Mesenchymal stem cell (in vitro differentiated cells and primary cell): ENCODE data around the gene EMP2.

ENCODE experiments used
- DNase-seq: peaks from one replicate; pipeline ENCODE4 v3.0.0-alpha.2; 2013
- H2AFZ ChIP-seq: one replicate; pipeline ENCODE4 v1.6.1; 2013; ENCODE audit warnings: low read depth, mild to moderate bottlenecking, control low read depth, inconsistent platforms, low read length, moderate library complexity
- H2AK5ac ChIP-seq: 2 replicates; pipeline ENCODE4 v1.6.1; 2013; ENCODE audit warnings: low read length, moderate library complexity, mild to moderate bottlenecking, inconsistent platforms; ENCODE audit not compliant: severe bottlenecking
- H2BK120ac ChIP-seq: one replicate; pipeline ENCODE4 v1.6.1; 2013; ENCODE audit warnings: low read depth, mild to moderate bottlenecking, inconsistent platforms, low read length, moderate library complexity
- H2BK12ac ChIP-seq, 2 experiments: one replicate each; pipeline ENCODE4 v1.6.1; 2013; ENCODE audit warnings: inconsistent platforms in 2 of 2, low read length in 2 of 2, mild to moderate bottlenecking in 2 of 2, moderate library complexity in 2 of 2, control low read depth in 1 of 2
- H2BK15ac ChIP-seq: one replicate; pipeline ENCODE4 v1.6.1; 2013; ENCODE audit warnings: mild to moderate bottlenecking, low read depth, inconsistent platforms; ENCODE audit not compliant: poor library complexity, severe bottlenecking
- H2BK5ac ChIP-seq: 2 replicates; pipeline ENCODE4 v1.6.1; 2013; ENCODE audit warnings: low read depth, mild to moderate bottlenecking, low read length, control low read depth, inconsistent platforms; ENCODE audit not compliant: poor library complexity, severe bottlenecking
- H3K14ac ChIP-seq, 2 experiments: one replicate each; pipeline ENCODE4 v1.6.1; 2013; ENCODE audit warnings: inconsistent platforms in 2 of 2, low read length in 2 of 2, control low read depth in 1 of 2, mild to moderate bottlenecking in 1 of 2, moderate library complexity in 1 of 2
- H3K18ac ChIP-seq, 2 experiments: one replicate each; pipeline ENCODE4 v1.6.1; 2013; ENCODE audit warnings: inconsistent platforms in 2 of 2, low read length in 2 of 2, control low read depth in 1 of 2, low read depth in 1 of 2, mild to moderate bottlenecking in 1 of 2
- H3K23ac ChIP-seq, 2 experiments: one replicate each; pipeline ENCODE4 v1.6.1; 2013; ENCODE audit warnings: inconsistent platforms in 2 of 2, low read length in 2 of 2, mild to moderate bottlenecking in 2 of 2, moderate library complexity in 2 of 2, control low read depth in 1 of 2
- H3K27ac ChIP-seq: 2 replicates; pipeline ENCODE4 v1.5.1; 2013; ENCODE audit warnings: mild to moderate bottlenecking, moderate library complexity, low read length, control low read depth, inconsistent platforms; ENCODE audit not compliant: poor library complexity, severe bottlenecking
- H3K27me3 ChIP-seq, 2 experiments: 2 replicates each; pipeline versions ENCODE4 v1.6.1 to v1.7.0; 2013; ENCODE audit warnings: low read length in 2 of 2, mild to moderate bottlenecking in 2 of 2, moderate library complexity in 2 of 2, control low read depth in 1 of 2, inconsistent platforms in 1 of 2; ENCODE audit not compliant: control insufficient read depth in 1 of 2, insufficient read depth in 1 of 2
- H3K36me3 ChIP-seq, 2 experiments: 2 replicates each; pipeline versions ENCODE4 v1.6.1 to v1.7.0; 2013; ENCODE audit warnings: low read length in 2 of 2, control low read depth in 1 of 2, inconsistent platforms in 1 of 2, low read depth in 1 of 2, mild to moderate bottlenecking in 1 of 2; ENCODE audit not compliant: insufficient read depth in 2 of 2, control insufficient read depth in 1 of 2
- H3K4ac ChIP-seq, 2 experiments: one replicate each; pipeline ENCODE4 v1.6.1; 2013; ENCODE audit warnings: inconsistent platforms in 2 of 2, low read length in 2 of 2, mild to moderate bottlenecking in 2 of 2, moderate library complexity in 2 of 2, control low read depth in 1 of 2, low read depth in 1 of 2
- H3K4me1 ChIP-seq: 2 replicates; pipeline ENCODE4 v1.6.1; 2013; ENCODE audit warnings: low read depth, low read length, control low read depth; ENCODE audit not compliant: control insufficient read depth, insufficient read depth
- H3K4me2 ChIP-seq: 2 replicates; pipeline ENCODE4 v1.6.1; 2013; ENCODE audit warnings: low read length, mild to moderate bottlenecking, inconsistent platforms; ENCODE audit not compliant: poor library complexity, severe bottlenecking
- H3K4me3 ChIP-seq, 2 experiments: 2 replicates each; pipeline versions ENCODE4 v1.5.1 to v1.7.0; 2013; ENCODE audit warnings: low read length in 2 of 2, mild to moderate bottlenecking in 2 of 2, control low read depth in 1 of 2, low read depth in 1 of 2; ENCODE audit not compliant: insufficient read depth in 1 of 2
- H3K79me1 ChIP-seq: replicated peaks from 2 replicates; pipeline ENCODE4 v1.6.1; 2013; ENCODE audit warnings: mild to moderate bottlenecking, control low read depth, low read length, inconsistent platforms; ENCODE audit not compliant: poor library complexity, severe bottlenecking
- H3K9ac ChIP-seq: 2 replicates; pipeline ENCODE4 v1.7.0; 2013; ENCODE audit warnings: mild to moderate bottlenecking, low read length, moderate library complexity
- H3K9me3 ChIP-seq: 2 replicates; pipeline ENCODE4 v1.7.0; 2013; ENCODE audit warnings: mild to moderate bottlenecking, low read length; ENCODE audit not compliant: control insufficient read depth
- H4K8ac ChIP-seq: one replicate; pipeline ENCODE4 v1.6.1; 2013; ENCODE audit warnings: inconsistent platforms, mild to moderate bottlenecking, low read length, moderate library complexity
- H4K91ac ChIP-seq: one replicate; pipeline ENCODE4 v1.6.1; 2013; ENCODE audit warnings: mild to moderate bottlenecking, low read length, inconsistent platforms
- WGBS: methylation state at CpG from one replicate; pipeline ENCODE4 v1.1.7; 2013; ENCODE audit warnings: mixed read lengths; 5-methylcytosine and 5-hydroxymethylcytosine counted together

The EMP2 gene

DNA sequence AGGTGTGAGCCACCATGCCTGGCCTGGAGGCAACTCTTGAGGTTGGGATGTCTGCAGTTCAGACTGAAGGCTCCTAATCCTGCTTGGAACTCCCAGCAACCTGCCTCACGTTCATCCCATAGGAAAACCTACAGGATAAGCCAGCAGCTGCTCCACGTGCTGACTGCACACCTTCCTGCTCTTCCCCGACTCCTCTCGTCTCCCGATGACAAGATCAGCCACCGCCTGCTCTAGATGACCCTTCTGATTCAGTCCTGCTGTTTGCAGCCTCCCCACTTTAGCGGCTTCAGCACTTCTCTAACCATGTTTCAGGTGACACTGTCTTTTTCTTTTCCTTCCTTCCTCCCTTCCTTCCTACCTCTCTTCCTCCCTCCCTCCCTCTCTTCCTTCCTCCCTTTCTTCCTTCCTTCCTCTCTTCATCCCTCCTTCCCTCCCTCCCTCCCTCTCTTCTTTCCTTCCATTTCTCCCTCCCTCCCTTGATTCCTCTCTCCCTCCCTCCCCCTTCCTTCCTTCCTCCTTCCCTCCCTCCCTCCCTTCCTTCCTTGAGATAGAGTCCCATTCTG is 61.8 kb downstream of the EMP2 start:
- no peak overlapping the region for H3K18ac ChIP-seq
- H3K14ac ChIP-seq = no peak overlapping the region
- no peak overlapping the region for H2BK5ac ChIP-seq
- no peaks in the 10 kb centered on the region for H3K4me1 ChIP-seq
- no peak overlapping the region for H4K91ac ChIP-seq
- 81% methylated on average over 7 of the region's 7 CpGs for WGBS
- peaks cover 0 to 8% of the 10 kb centered on the region in 2 experiments for H3K27me3 ChIP-seq
- H3K27ac ChIP-seq = no peak overlapping the region
- H2AK5ac ChIP-seq = no peak overlapping the region
- no peaks in the 10 kb centered on the region for H3K9me3 ChIP-seq
- no peak overlapping the region for H3K4me2 ChIP-seq
- H2BK15ac ChIP-seq = no peak overlapping the region
- H2BK12ac ChIP-seq = no peak overlapping the region
- no peak overlapping the region for H2AFZ ChIP-seq
- H3K36me3 ChIP-seq = no peaks in the 10 kb centered on the region
- H3K4me3 ChIP-seq = no peak overlapping the region
- no peak for DNase-seq
- H3K4ac ChIP-seq = no peak overlapping the region
- H3K79me1 ChIP-seq = no peaks in the 10 kb centered on the region
- no peak overlapping the region for H2BK120ac ChIP-seq
- no peak overlapping the region for H3K23ac ChIP-seq
- no peak overlapping the region for H4K8ac ChIP-seq
- no peak overlapping the region for H3K9ac ChIP-seq

DNA sequence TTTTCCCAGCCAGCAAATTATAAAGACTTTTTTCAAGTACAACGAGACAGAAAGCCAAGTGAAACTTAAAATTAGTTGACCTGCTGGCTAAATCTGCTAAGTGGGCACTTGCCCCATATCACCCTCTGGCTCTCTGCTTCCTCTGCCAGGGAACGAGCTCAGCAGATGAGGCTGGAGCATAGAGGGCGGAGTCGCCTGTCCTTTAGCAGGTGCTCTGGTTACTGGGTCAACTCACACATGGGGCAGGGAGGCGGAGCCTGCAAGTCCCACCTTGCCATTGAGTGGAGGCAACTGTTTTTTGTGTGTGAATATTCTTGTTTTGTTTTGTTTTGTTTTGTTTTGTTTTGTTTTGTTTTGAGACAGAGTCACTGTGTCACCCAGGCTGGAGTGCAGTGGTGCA is 62.5 kb downstream of the EMP2 start:
- H3K18ac ChIP-seq = no peak overlapping the region
- no peak overlapping the region for H2AFZ ChIP-seq
- H4K8ac ChIP-seq = no peak overlapping the region
- H2AK5ac ChIP-seq = no peak overlapping the region
- H3K79me1 ChIP-seq = no peaks in the 10 kb centered on the region
- H3K9me3 ChIP-seq = no peaks in the 10 kb centered on the region
- H2BK12ac ChIP-seq = no peak overlapping the region
- H3K23ac ChIP-seq = no peak overlapping the region
- 87% methylated on average over 5 of the region's 5 CpGs for WGBS
- peaks cover 0 to 8% of the 10 kb centered on the region in 2 experiments for H3K27me3 ChIP-seq
- no peak overlapping the region for H3K9ac ChIP-seq
- H3K36me3 ChIP-seq = no peaks in the 10 kb centered on the region
- H4K91ac ChIP-seq = no peak overlapping the region
- H3K4me1 ChIP-seq = no peaks in the 10 kb centered on the region
- H2BK5ac ChIP-seq = no peak overlapping the region
- no peak overlapping the region for H3K4me3 ChIP-seq
- no peak overlapping the region for H2BK120ac ChIP-seq
- no peak overlapping the region for H3K14ac ChIP-seq
- no peak overlapping the region for H3K4me2 ChIP-seq
- H2BK15ac ChIP-seq = no peak overlapping the region
- no peak overlapping the region for H3K27ac ChIP-seq
- no peak overlapping the region for H3K4ac ChIP-seq
- no peak for DNase-seq

DNA sequence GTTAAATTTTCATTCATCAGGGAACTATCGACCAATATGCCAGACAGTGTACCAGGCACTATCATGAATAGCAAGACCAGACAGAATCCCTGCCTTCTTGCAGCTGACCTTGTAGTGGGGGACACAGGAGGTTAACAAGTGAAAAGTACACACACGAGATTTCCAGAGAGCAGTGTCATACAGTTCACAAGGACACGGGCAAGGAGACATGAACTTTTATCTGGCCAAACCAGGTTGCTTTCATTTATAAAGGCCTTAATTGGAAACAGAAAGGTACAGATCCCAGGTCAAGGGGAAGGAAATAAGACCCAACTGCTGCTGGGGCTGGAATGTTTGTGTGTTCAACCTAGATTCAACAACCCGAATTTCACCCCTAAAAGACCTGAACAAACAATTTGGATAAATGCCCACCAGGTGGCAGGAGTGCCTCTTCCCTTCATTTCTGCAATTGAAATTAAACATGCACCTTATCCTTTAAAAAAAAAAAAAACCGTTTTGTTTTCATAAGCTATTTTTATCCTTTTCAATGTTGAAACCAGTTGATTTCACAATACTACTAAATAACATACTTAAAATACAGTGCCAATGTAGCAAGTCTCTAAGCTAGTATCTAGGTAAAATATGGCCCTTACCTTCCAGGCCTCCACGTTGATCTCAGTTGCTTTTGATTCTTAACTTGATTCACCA is 65.9 kb downstream of the EMP2 start:
- H3K18ac ChIP-seq = no peak overlapping the region
- H2BK120ac ChIP-seq = no peak overlapping the region
- peak overlapping the region; percentile 29 for H3K9ac ChIP-seq
- H3K4me2 ChIP-seq = no peak overlapping the region
- no peak overlapping the region for H3K27ac ChIP-seq
- WGBS = 63% methylated on average over 6 of the region's 6 CpGs
- H3K4me3 ChIP-seq = no peak overlapping the region
- no peak overlapping the region for H2BK12ac ChIP-seq
- H2BK15ac ChIP-seq = no peak overlapping the region
- H2AFZ ChIP-seq = no peak overlapping the region
- H2BK5ac ChIP-seq = no peak overlapping the region
- H3K79me1 ChIP-seq = no peaks in the 10 kb centered on the region
- no peaks in the 10 kb centered on the region for H3K36me3 ChIP-seq
- H3K4me1 ChIP-seq = no peaks in the 10 kb centered on the region
- peak; percentile 70 for DNase-seq
- H3K23ac ChIP-seq = no peak overlapping the region
- H3K9me3 ChIP-seq = no peaks in the 10 kb centered on the region
- no peak overlapping the region for H2AK5ac ChIP-seq
- no peak overlapping the region for H4K8ac ChIP-seq
- peaks cover 0 to 8% of the 10 kb centered on the region in 2 experiments for H3K27me3 ChIP-seq
- H4K91ac ChIP-seq = no peak overlapping the region
- H3K4ac ChIP-seq = no peak overlapping the region
- H3K14ac ChIP-seq = no peak overlapping the region

DNA sequence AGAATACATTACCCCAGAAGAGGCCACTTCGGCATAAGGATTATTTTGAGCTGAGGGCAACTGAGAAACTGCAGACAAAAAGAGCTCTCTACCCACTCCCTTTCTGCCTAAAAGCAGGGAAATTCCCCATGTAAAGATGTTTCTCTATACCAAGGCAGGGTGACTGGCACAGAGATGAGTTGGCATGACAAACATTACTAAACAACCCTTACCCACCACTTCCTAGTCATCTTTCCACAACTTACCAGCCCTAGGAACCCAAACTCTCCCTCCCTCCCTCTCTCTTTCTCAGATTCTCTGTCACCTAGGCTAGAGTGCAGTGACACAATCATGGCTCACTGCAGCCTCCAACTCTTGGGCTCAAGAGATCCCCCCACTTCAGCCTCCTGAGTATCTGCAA is 68.6 kb downstream of the EMP2 start:
- Histone ChIP-seq H3K4me1 (no peaks in the 10 kb centered on the region), H2BK15ac (no peak overlapping the region), H3K9me3 (no peaks in the 10 kb centered on the region), H3K79me1 (no peaks in the 10 kb centered on the region), H3K18ac (no peak overlapping the region), H3K27me3 (peaks cover 0 to 8% of the 10 kb centered on the region in 2 experiments), H2BK5ac (no peak overlapping the region), H3K36me3 (no peaks in the 10 kb centered on the region), H4K8ac (no peak overlapping the region), H2AFZ (no peak overlapping the region), H3K4ac (no peak overlapping the region), H3K4me3 (no peak overlapping the region), H3K9ac (no peak overlapping the region), H3K4me2 (no peak overlapping the region), H2BK12ac (no peak overlapping the region), H3K23ac (no peak overlapping the region), H3K27ac (no peak overlapping the region), H3K14ac (no peak overlapping the region), H2BK120ac (no peak overlapping the region), H2AK5ac (no peak overlapping the region), H4K91ac (no peak overlapping the region)
- WGBS = 100% methylated on average over 1 of the region's 1 CpG
- no peak for DNase-seq
